AG10803 (cell line): Measurements from ENCODE around the gene TBC1D22A.

Experiments used
- DNase-seq: peaks from one replicate; pipeline ENCODE4 v3.0.0; 2010; ENCODE audit warnings: low read depth
- H3K4me3 ChIP-seq: 2 replicates; pipeline ENCODE4 v1.5.1; 2011; ENCODE audit warnings: mild to moderate bottlenecking, low read length, control low read depth
- TF ChIP-seq, protein P1 (sequence below): conservative IDR thresholded peaks from 2 replicates; pipeline ENCODE4 v1.5.1; 2011; ENCODE audit warnings: mild to moderate bottlenecking, low read length, control low read depth, inconsistent platforms

Gene TBC1D22A

DNA sequence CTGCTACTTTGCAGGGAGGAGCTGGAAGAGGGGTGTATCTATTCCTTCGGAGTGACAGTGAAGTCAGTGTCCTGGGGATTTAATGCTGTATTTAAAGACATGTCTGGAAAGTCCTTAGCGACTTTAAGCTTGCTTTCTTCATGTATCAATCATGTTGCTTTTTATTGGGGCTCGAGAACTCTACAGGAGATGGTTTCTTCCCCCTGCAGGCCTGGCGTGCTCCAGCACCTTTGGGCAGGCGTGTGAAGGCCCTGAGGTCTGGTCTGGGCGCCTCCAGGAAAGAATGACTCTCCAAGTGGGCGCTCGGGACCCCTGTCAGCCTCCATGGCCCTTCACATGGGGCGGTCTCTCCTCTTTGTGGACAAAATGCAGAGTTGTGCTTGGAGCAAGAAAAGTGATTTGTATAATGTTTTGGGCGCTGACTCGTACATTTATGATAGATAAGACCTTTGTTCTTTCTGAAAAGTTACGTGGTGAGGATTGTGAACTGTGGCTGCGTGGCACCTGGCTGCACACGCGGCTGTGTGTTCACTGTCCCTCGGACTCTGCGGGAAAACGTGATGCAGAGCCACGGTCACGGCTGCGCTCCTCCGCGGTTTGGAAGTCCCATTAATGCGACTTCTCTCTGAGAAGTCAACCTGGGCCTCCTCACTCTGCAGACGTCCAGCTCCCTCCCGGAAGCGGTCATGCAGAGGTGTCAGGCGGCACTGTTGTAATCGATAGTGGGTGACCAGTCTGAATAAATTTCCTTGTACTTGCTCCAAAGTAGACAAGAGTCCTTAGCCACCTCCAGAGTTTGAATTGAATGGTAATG is 282.5 kb downstream of the TBC1D22A start:
- TF ChIP-seq, protein P1, sequence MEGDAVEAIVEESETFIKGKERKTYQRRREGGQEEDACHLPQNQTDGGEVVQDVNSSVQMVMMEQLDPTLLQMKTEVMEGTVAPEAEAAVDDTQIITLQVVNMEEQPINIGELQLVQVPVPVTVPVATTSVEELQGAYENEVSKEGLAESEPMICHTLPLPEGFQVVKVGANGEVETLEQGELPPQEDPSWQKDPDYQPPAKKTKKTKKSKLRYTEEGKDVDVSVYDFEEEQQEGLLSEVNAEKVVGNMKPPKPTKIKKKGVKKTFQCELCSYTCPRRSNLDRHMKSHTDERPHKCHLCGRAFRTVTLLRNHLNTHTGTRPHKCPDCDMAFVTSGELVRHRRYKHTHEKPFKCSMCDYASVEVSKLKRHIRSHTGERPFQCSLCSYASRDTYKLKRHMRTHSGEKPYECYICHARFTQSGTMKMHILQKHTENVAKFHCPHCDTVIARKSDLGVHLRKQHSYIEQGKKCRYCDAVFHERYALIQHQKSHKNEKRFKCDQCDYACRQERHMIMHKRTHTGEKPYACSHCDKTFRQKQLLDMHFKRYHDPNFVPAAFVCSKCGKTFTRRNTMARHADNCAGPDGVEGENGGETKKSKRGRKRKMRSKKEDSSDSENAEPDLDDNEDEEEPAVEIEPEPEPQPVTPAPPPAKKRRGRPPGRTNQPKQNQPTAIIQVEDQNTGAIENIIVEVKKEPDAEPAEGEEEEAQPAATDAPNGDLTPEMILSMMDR = no peak
- no peak overlapping the region for H3K4me3 ChIP-seq
- no peak for DNase-seq

DNA sequence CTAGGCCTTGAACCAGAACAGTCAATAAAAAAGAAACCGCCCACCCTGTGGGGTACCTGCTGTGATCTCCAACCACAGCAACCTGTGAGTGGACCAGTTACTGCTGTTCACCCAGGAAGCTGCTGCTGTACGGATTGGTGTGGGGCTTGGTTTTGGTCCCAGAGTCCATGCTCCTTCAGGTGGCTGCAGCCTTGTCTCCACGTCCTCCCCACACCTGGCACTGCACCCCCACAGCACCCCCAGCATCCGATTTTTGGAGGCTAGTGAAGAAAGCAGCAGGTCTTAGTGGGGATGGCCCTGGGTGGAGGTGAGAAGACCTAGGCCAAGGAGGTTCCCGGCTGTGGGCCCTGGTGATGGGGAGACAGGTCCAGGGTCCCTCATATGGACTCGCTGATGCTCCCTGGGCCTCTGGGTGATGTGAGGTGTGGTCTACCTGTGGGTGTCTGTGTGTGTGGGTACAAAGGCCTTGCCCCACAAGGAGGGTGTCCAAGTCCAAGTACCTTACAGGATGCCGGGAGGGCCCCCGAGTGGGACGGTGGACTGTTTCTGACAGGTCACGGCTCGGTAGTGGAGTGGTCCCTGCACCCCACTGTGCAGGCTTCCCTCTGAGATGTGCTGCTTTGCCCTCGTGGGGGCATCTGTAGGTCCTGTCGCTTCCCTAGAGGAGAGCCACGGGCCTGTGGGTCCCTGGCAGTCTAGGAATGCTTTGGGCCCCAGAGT is 283.4 kb downstream of the TBC1D22A start:
- H3K4me3 ChIP-seq = no peak overlapping the region
- TF ChIP-seq, protein P1 = no peak
- no peak for DNase-seq

DNA sequence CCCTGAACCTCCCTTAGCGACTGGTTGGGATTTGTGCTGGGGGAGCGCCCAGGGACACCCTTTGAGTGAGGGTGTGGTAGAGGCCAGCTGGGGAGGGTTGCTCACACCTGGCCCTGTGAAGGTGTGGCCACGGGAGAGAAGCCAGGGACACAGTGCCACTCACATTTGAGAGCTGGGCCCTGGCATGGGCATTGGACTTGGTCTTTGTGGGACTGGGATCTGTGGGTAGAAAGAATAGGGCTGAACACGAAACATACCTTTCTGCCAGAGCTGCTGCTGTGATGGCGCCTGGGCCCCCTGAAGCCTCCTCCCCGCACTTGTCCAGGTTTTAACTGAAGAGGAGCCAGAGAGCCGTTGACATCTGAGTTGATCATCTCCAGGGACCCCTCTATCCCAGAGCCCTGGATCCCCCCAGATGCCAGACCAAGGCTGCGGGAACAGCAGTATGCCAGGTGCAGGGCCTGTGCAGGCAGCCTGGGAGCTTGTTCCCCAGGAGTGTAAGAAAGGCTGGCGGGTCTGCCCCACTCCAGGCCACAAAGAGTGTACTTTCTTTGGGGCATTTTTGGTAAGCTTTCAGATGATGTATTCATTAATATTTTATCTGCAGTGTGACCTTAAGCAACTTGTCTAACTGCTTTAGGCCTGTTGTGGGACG is 284.1 kb downstream of the TBC1D22A start:
- TF ChIP-seq, protein P1 = no peak

DNA sequence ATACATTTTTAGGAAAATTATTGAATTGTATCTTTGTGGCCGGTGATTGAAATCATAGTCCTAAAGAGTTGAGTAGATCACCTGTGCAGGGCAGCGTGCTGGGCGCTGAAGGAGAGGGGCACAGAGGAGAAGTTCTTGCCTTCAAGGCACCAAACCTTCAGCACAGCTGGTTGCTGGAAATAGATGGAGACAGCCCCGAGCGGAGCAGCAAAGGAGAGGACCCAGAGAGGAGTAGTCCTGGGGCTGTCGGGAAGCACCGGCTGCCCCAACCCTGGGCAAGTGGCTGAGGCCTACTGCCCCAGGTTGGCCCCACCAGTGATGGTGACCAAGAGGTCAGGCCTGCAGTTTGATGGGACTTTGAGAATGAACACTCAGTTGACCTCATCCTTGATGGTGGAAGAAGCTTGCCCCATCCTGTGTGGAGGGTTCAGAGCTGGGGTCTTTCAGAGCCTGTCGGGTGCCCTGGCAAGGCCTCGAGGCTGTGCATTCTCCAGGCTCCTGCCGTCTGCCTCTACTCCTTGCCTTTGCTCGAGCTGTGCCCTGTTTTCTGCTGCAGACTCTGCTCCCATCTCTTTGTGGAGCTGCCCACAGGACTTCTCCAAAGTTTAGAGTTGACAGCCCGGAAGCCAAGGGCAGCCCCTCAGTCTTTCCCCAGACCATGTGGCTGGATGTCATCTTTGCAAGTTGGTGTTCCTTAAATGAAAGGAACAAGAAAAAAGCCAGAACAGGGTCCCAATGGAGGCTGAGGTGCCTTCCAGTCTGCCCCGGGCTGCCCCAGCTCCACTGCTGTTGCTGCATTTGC is 285.1 kb downstream of the TBC1D22A start:
- no peak overlapping the region for H3K4me3 ChIP-seq
- TF ChIP-seq, protein P1 = no peak
- no peak for DNase-seq

More for the DNA sequence above, 284.1 kb downstream of the TBC1D22A start:
- H3K4me3 ChIP-seq = no peak overlapping the region
- no peak for DNase-seq

DNA sequence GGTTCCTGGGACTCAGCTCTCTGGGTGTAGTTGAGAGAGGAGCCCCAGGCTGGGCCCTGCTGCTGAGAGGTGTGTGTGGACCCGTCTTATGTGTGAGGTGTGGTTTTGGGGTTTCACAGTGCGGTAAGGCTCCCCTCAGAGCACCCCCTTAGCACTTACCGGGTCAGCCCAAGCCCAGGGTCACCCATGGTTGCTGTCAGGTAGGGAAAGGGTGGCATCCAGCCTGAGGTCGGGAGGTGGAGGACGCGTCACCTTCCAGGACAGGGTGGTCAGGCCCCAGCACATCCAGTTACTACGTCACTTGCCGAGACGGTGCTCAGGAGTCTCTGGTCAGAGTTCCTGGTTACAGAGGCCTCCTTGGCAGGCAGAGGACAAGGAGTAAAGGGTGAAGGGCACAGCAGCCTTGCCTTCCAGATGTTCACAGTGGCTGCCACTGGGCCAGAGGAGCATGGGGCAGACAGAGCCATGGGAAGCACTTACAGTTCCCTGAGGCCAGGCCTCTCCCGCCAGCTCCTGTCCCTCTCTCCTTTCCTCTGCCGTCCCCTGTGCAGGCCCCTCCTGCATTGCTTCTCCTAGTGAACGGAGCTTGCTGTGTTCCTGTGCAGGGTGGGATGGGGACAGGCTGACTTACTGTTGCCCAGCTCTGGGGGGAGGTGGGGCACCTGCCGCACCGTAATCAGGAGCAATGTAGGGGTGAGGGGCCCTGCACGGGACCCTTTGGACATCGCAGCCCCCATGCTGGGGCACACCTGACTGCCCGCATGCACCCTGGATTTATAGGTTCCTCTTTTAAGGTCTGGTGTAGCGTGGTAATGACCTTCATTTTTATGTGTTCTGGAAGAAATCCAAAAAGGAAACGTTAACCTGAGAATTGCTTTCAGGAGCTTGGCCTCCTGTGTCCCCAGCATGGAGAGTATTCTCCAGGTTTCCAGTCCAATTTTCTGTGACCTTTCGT is 285.9 kb downstream of the TBC1D22A start:
- DNase-seq = no peak
- TF ChIP-seq, protein P1 = no peak
- H3K4me3 ChIP-seq = no peak overlapping the region
